Measurements from ENCODE around the gene MS4A10. TPM values are rescaled to one million over a fixed set of nuclear protein-coding genes. Genes with fewer than 3 reads are reported as not detected.

The MS4A10 gene
- total and polyA plus RNA-seq, 9 of the 15 experiments (the other 6 are each of a cell fraction or from before 2014, with no cell fraction given): not detected

DNA sequence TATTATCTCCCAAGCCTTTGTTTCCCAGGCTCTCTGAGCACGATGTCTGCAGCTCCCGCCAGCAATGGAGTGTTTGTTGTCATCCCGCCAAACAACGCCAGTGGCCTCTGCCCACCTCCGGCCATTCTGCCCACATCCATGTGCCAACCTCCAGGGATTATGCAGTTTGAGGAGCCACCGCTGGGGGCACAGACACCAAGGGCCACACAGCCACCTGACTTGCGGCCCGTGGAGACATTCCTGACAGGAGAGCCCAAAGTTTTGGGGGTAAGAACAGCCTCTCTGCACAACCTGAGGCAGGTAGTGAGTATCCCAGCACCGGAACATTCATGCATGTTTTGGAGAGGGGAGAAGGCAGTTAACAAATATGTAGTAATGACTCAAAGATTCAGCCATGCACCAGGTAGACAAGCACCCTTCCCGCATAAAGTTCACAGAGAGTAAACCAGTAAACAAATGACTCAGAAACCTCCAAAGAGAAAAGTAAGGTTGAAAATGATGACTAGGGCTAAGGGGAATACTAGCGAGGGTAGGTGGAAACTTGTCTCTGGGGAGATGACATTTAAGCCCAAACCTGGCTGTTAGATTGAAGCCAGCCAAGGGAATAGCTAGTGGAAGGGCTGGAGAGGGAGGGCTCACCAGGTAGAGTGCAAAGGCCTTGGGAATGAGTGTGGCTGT lies 21.3 kb upstream of the MS4A10 start:
- no peak for DNase-seq (ENCODE audit: extremely low read depth in 1 of 4, low spot score in 3 of 4)
- Histone ChIP-seq H2AFZ (ENCODE audit: low read depth, low read length) (no peak overlapping the region), H3K27me3 (ENCODE audit: control insufficient read depth in 2 of 2, insufficient read depth in 2 of 2, low read length in 2 of 2) (peaks cover 31 to 57% of the 10 kb centered on the region in 2 experiments), H3K79me2 (ENCODE audit: control insufficient read depth, insufficient read depth, low read length) (no peaks in the 10 kb centered on the region), H3K4me3 (no peak overlapping the region), H3K4me1 (replicated peaks in 1 of 2; ENCODE audit: control insufficient read depth in 2 of 2, insufficient read depth in 2 of 2, low read length in 2 of 2) (peaks cover 2 to 6% of the 10 kb centered on the region in 2 experiments; a peak in 1 of 5 replicates), H3K4me2 (ENCODE audit: insufficient read depth, low read length) (no peak overlapping the region), H4K20me1 (replicated peaks; ENCODE audit: control insufficient read depth, insufficient read depth, low read length) (no peaks in the 10 kb centered on the region), H3K9me3 (replicated peaks; ENCODE audit: control insufficient read depth, insufficient read depth, low read depth, low read length) (no peaks in the 10 kb centered on the region), H3K9me1 (ENCODE audit: control insufficient read depth, insufficient read depth, low read length) (no peaks in the 10 kb centered on the region), H3K36me3 (ENCODE audit: control insufficient read depth, insufficient read depth, low read length) (no peaks in the 10 kb centered on the region), H3K9ac (ENCODE audit: insufficient read depth in 1 of 2, low read depth in 2 of 2, low read length in 2 of 2) (no peak overlapping the region), H3K27ac (ENCODE audit: extremely low read depth, low read depth, low read length) (no peak overlapping the region)
- intact Hi-C loops (cut with micrococcal nuclease): loop anchor here (2.0 kb wide), 1 partner anchor 63 kb away; no protein-coding TSS in a partner anchor
- no peak for ATAC-seq
- WGBS (ENCODE audit: insufficient coverage, low coverage, missing lambda C conversion rate): 5% methylated on average over 11 of the region's 11 CpGs
- FAIRE-seq: no peak
- in situ Hi-C loops (cut with MboI): no loop called here
- TF ChIP-seq, protein P1, sequence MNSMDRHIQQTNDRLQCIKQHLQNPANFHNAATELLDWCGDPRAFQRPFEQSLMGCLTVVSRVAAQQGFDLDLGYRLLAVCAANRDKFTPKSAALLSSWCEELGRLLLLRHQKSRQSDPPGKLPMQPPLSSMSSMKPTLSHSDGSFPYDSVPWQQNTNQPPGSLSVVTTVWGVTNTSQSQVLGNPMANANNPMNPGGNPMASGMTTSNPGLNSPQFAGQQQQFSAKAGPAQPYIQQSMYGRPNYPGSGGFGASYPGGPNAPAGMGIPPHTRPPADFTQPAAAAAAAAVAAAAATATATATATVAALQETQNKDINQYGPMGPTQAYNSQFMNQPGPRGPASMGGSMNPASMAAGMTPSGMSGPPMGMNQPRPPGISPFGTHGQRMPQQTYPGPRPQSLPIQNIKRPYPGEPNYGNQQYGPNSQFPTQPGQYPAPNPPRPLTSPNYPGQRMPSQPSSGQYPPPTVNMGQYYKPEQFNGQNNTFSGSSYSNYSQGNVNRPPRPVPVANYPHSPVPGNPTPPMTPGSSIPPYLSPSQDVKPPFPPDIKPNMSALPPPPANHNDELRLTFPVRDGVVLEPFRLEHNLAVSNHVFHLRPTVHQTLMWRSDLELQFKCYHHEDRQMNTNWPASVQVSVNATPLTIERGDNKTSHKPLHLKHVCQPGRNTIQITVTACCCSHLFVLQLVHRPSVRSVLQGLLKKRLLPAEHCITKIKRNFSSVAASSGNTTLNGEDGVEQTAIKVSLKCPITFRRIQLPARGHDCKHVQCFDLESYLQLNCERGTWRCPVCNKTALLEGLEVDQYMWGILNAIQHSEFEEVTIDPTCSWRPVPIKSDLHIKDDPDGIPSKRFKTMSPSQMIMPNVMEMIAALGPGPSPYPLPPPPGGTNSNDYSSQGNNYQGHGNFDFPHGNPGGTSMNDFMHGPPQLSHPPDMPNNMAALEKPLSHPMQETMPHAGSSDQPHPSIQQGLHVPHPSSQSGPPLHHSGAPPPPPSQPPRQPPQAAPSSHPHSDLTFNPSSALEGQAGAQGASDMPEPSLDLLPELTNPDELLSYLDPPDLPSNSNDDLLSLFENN (IDR thresholded peaks at IDR 0.05; ENCODE audit: low read depth in 2 of 2, low read length in 2 of 2): no peak
- TF ChIP-seq, protein P2, sequence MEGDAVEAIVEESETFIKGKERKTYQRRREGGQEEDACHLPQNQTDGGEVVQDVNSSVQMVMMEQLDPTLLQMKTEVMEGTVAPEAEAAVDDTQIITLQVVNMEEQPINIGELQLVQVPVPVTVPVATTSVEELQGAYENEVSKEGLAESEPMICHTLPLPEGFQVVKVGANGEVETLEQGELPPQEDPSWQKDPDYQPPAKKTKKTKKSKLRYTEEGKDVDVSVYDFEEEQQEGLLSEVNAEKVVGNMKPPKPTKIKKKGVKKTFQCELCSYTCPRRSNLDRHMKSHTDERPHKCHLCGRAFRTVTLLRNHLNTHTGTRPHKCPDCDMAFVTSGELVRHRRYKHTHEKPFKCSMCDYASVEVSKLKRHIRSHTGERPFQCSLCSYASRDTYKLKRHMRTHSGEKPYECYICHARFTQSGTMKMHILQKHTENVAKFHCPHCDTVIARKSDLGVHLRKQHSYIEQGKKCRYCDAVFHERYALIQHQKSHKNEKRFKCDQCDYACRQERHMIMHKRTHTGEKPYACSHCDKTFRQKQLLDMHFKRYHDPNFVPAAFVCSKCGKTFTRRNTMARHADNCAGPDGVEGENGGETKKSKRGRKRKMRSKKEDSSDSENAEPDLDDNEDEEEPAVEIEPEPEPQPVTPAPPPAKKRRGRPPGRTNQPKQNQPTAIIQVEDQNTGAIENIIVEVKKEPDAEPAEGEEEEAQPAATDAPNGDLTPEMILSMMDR (IDR thresholded peaks at IDR 0.05 in 2 of 3, conservative IDR thresholded peaks at IDR 0.05 in 1 of 3; ENCODE audit: insufficient read depth in 2 of 3, low read depth in 1 of 3, low read length in 3 of 3): 0 out of 6 replicates have a peak, but pooled peaks of 1 of the 3 experiments have one; percentile 17
- no peak for TF ChIP-seq CHD4 (IDR thresholded peaks at IDR 0.05; ENCODE audit: insufficient read depth, insufficient replicate concordance, low read depth, low read length, poor library complexity, severe bottlenecking)
- POLR2A ChIA-PET: interaction anchor here (0.6 to 1.7 kb wide), 4 partner anchors 11 to 558 kb away, joined by 3 to 4 read pairs (median 3); no protein-coding TSS in a partner anchor
- CTCF ChIA-PET (ENCODE audit: low intra/inter-chr PET ratio): no interaction called here
- BruUV-seq (replicated peaks): no TSS peak
